Neural progenitor cell (in vitro differentiated cells): Measurements from ENCODE around the gene RWDD1. TPM values are rescaled to one million over a fixed set of nuclear protein-coding genes. Genes with fewer than 3 reads are reported as not detected.

Source experiments
- DNase-seq: peaks from one replicate; pipeline ENCODE4 v3.0.0-alpha.2; 2016; ENCODE audit warnings: low spot score
- H2AFZ ChIP-seq: fragments of 200-600 bp; sonication (generic); replicated peaks from 2 replicates; pipeline ENCODE4 v1.6.1; 2016; ENCODE audit warnings: antibody characterized with exemption
- H3F3A ChIP-seq: fragments of 200-600 bp; sonication (generic); 2 replicates; pipeline ENCODE4 v1.6.1; 2016; ENCODE audit warnings: antibody characterized with exemption, low read depth
- H3K27ac ChIP-seq: fragments of 200-600 bp; sonication (generic); 2 replicates; pipeline ENCODE4 v1.5.1; 2016; ENCODE audit warnings: mild to moderate bottlenecking
- H3K27me3 ChIP-seq: fragments of 200-600 bp; sonication (generic); 2 replicates; pipeline ENCODE4 v1.6.1; 2016; ENCODE audit warnings: mild to moderate bottlenecking, moderate library complexity
- H3K36me3 ChIP-seq: fragments of 200-600 bp; sonication (generic); 2 replicates; pipeline ENCODE4 v1.5.1; 2016
- H3K4me1 ChIP-seq: fragments of 200-600 bp; sonication (generic); 2 replicates; pipeline ENCODE4 v1.6.1; 2016; ENCODE audit warnings: mixed run types
- H3K4me2 ChIP-seq: fragments of 200-600 bp; sonication (generic); 2 replicates; pipeline ENCODE4 v1.6.1; 2016
- H3K4me3 ChIP-seq: fragments of 200-600 bp; sonication (generic); 2 replicates; pipeline ENCODE4 v1.5.1; 2016
- H3K79me2 ChIP-seq: fragments of 200-600 bp; sonication (generic); 2 replicates; pipeline ENCODE4 v1.6.1; 2016; ENCODE audit warnings: low read depth
- H3K9ac ChIP-seq: fragments of 200-600 bp; sonication (generic); 2 replicates; pipeline ENCODE4 v1.6.1; 2016
- H3K9me3 ChIP-seq: fragments of 200-600 bp; sonication (generic); 2 replicates; pipeline ENCODE4 v1.5.1; 2016; ENCODE audit warnings: low read depth
- H4K20me1 ChIP-seq: fragments of 200-600 bp; sonication (generic); 2 replicates; pipeline ENCODE4 v1.6.1; 2016; ENCODE audit warnings: low read depth
- H3K27ac Mint-ChIP-seq: 3 replicates; pipeline ENCODE4 v1.8.0; 2021; ENCODE audit warnings: mixed read lengths
- H3K27me3 Mint-ChIP-seq: 2 replicates; pipeline ENCODE4 v1.8.0; 2022; ENCODE audit warnings: low read depth, mild to moderate bottlenecking, inconsistent platforms, moderate library complexity, mixed read lengths; ENCODE audit not compliant: insufficient read depth
- H3K36me3 Mint-ChIP-seq: 3 replicates; pipeline ENCODE4 v1.8.0; 2021; ENCODE audit warnings: mixed read lengths
- H3K4me1 Mint-ChIP-seq: 3 replicates; pipeline ENCODE4 v1.8.0; 2021; ENCODE audit warnings: mixed read lengths
- H3K4me3 Mint-ChIP-seq: 3 replicates; pipeline ENCODE4 v1.8.0; 2021; ENCODE audit warnings: mild to moderate bottlenecking, moderate library complexity, mixed read lengths
- H3K9me3 Mint-ChIP-seq: 3 replicates; pipeline ENCODE4 v1.8.0; 2020; ENCODE audit warnings: mixed read lengths
- EZH2 ChIP-seq: fragments of 200-600 bp; sonication (generic); IDR thresholded peaks from 2 replicates; pipeline ENCODE4 v1.6.1; 2017; ENCODE audit warnings: antibody characterized with exemption, mild to moderate bottlenecking, moderate library complexity
- EZH2phosphoT487 ChIP-seq: fragments of 200-600 bp; sonication (generic); IDR thresholded peaks from 2 replicates; pipeline ENCODE4 v1.6.1; 2017; ENCODE audit warnings: antibody characterized with exemption
- total RNA-seq: library from RNA; depleted of rRNA; stranded (reverse); fragments of >200 nt; gene quantifications from 2 replicates; pipeline ENCODE4 v1.2.3, GENCODE V29; 2015; ENCODE audit warnings: low replicate concordance
- TF ChIP-seq, protein P1 (sequence below): fragments of 200-600 bp; sonication (generic); IDR thresholded peaks from 2 replicates; pipeline ENCODE4 v1.5.1; 2017; ENCODE audit warnings: antibody characterized with exemption, mild to moderate bottlenecking

RWDD1 gene
- total RNA-seq, 1 donor from 2014 or later: 43.2 TPM

DNA sequence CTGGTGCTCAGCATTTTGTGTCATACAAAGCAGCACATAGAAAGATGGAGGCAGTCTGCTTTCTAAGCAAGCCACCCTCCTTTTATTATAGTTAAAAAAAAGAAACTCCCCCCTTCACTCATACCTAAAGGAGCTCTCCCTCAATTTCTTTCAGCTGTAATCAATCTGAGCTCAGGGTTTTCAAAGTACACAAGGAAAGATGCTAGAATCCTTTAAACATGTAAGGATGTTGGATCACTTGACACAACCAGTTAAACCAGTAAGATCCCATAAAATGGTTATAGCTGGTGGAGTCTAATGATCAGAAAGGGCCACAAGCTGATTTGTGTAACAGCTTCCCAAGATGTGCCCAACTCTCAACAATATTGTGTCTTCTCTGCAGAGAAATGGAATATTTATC is 17.9 kb upstream of the RWDD1 start, which contains the start of gene CALHM4:
Gene CALHM4 (plus strand): TSS at position 301 of the 400 bp plus-strand sequence. CDS start 43 bp downstream, at position 344.
- no peaks in the 10 kb centered on the region for H3F3A ChIP-seq

GRCh38 chr6:116556065-116556464 is 15.2 kb upstream of the RWDD1 start:
- TF ChIP-seq EZH2: no peak
- TF ChIP-seq, protein P1, sequence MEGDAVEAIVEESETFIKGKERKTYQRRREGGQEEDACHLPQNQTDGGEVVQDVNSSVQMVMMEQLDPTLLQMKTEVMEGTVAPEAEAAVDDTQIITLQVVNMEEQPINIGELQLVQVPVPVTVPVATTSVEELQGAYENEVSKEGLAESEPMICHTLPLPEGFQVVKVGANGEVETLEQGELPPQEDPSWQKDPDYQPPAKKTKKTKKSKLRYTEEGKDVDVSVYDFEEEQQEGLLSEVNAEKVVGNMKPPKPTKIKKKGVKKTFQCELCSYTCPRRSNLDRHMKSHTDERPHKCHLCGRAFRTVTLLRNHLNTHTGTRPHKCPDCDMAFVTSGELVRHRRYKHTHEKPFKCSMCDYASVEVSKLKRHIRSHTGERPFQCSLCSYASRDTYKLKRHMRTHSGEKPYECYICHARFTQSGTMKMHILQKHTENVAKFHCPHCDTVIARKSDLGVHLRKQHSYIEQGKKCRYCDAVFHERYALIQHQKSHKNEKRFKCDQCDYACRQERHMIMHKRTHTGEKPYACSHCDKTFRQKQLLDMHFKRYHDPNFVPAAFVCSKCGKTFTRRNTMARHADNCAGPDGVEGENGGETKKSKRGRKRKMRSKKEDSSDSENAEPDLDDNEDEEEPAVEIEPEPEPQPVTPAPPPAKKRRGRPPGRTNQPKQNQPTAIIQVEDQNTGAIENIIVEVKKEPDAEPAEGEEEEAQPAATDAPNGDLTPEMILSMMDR: no peak
- no peak for TF ChIP-seq EZH2phosphoT487
- Histone ChIP-seq H3K36me3 (no peaks in the 10 kb centered on the region), H3K4me3 (no peak overlapping the region), H3F3A (no peaks in the 10 kb centered on the region), H3K4me1 (no peaks in the 10 kb centered on the region), H3K79me2 (no peaks in the 10 kb centered on the region), H2AFZ (no peak overlapping the region), H3K9ac (no peak overlapping the region), H3K27ac (no peak overlapping the region), H4K20me1 (no peaks in the 10 kb centered on the region), H3K27me3 (no peaks in the 10 kb centered on the region), H3K4me2 (no peak overlapping the region), H3K9me3 (no peaks in the 10 kb centered on the region)
- Mint-ChIP-seq H3K27me3 (peaks cover 4% of the 10 kb centered on the region), H3K4me3 (no peak overlapping the region), H3K36me3 (no peaks in the 10 kb centered on the region), H3K9me3 (no peaks in the 10 kb centered on the region), H3K4me1 (peaks cover 4% of the 10 kb centered on the region), H3K27ac (no peak overlapping the region)
- no peak for DNase-seq

More for the DNA sequence above, 17.9 kb upstream of the RWDD1 start, which contains the start of gene CALHM4:
- Histone ChIP-seq H3K9me3 (no peaks in the 10 kb centered on the region), H3K27me3 (no peaks in the 10 kb centered on the region), H3K9ac (no peak within 1 kb of the TSS), H3K27ac (no peak within 1 kb of the TSS), H3K4me1 (no peaks in the 10 kb centered on the region), H3K4me3 (no peak within 1 kb of the TSS), H3K36me3 (no peaks in the 10 kb centered on the region), H3K4me2 (no peak within 1 kb of the TSS), H3K79me2 (no peaks in the 10 kb centered on the region), H4K20me1 (no peaks in the 10 kb centered on the region), H2AFZ (no peak within 1 kb of the TSS)
- Mint-ChIP-seq H3K4me3 (no peak within 1 kb of the TSS), H3K27me3 (peaks cover 5% of the 10 kb centered on the region), H3K27ac (no peak within 1 kb of the TSS), H3K9me3 (no peaks in the 10 kb centered on the region), H3K4me1 (peaks cover 4% of the 10 kb centered on the region), H3K36me3 (no peaks in the 10 kb centered on the region)
- no peak for TF ChIP-seq EZH2
- TF ChIP-seq, protein P1: no peak
- no peak for TF ChIP-seq EZH2phosphoT487
- DNase-seq: no peak

DNA sequence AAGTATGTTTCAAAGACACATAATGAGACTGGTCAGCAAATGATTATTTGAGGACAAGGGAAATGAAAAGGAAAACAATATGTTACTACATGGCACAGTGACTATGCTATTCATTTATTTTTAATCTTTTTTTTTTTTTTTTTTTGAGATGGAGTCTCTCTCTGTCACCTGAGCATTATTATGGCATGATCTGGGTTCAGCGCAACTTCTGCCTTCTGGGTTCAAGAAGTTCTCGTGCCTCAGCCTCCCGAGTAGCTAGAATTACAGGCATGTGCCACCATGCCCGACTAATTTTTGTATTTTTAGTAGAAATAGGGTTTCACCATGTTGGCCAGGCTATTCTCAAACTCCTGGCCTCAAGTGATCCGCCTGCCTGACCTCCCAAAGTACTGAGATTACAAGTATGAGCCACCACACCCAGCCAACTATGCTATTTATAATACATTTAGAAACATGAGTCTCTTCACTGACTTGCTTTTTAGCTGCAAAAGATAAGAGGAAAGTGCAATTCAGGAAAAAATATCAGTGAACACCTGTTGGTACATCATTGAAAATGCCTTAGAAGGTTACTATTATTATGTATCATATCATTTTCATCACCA is 14.4 kb upstream of the RWDD1 start:
- no peaks in the 10 kb centered on the region for H3K4me1 ChIP-seq
- DNase-seq: no peak
- no peak overlapping the region for H2AFZ ChIP-seq

More for the DNA sequence above, 14.4 kb upstream of the RWDD1 start:
- H3K36me3 Mint-ChIP-seq: no peaks in the 10 kb centered on the region
- H3K27me3 Mint-ChIP-seq: peaks cover 3% of the 10 kb centered on the region
- Histone ChIP-seq H3K9ac (no peak overlapping the region), H3F3A (no peaks in the 10 kb centered on the region), H3K36me3 (no peaks in the 10 kb centered on the region), H3K4me2 (no peak overlapping the region), H3K27ac (no peak overlapping the region), H3K27me3 (no peaks in the 10 kb centered on the region), H3K4me3 (no peak overlapping the region), H3K9me3 (no peaks in the 10 kb centered on the region), H3K79me2 (no peaks in the 10 kb centered on the region), H4K20me1 (no peaks in the 10 kb centered on the region)
- H3K4me3 Mint-ChIP-seq: no peak overlapping the region
- H3K4me1 Mint-ChIP-seq: peaks cover 6% of the 10 kb centered on the region
- no peak overlapping the region for H3K27ac Mint-ChIP-seq
- no peaks in the 10 kb centered on the region for H3K9me3 Mint-ChIP-seq
- TF ChIP-seq, protein P1: no peak
- no peak for TF ChIP-seq EZH2phosphoT487
- TF ChIP-seq EZH2: no peak
